HG03342 (cell line): ENCODE data around the gene FAM118B.
A peak's percentile ranks its signal among the peaks of the same experiment; 100 is the strongest.
"Not testable (repeated sequence)": the region's sequence is repeated elsewhere in the genome, so short reads cannot be mapped to it uniquely, and the experiment has no call there.

Source experiments
- ATAC-seq: cut with Tn5 transposase; IDR thresholded peaks from one replicate; pipeline ENCODE4 v1.9.1; 2021; ENCODE audit warnings: mild to moderate bottlenecking, moderate library complexity; ENCODE audit not compliant: unreplicated experiment

FAM118B gene

GRCh38 chr11:126308771-126309170 lies 97.2 kb downstream of the FAM118B start:
- not testable (repeated sequence) for ATAC-seq

DNA sequence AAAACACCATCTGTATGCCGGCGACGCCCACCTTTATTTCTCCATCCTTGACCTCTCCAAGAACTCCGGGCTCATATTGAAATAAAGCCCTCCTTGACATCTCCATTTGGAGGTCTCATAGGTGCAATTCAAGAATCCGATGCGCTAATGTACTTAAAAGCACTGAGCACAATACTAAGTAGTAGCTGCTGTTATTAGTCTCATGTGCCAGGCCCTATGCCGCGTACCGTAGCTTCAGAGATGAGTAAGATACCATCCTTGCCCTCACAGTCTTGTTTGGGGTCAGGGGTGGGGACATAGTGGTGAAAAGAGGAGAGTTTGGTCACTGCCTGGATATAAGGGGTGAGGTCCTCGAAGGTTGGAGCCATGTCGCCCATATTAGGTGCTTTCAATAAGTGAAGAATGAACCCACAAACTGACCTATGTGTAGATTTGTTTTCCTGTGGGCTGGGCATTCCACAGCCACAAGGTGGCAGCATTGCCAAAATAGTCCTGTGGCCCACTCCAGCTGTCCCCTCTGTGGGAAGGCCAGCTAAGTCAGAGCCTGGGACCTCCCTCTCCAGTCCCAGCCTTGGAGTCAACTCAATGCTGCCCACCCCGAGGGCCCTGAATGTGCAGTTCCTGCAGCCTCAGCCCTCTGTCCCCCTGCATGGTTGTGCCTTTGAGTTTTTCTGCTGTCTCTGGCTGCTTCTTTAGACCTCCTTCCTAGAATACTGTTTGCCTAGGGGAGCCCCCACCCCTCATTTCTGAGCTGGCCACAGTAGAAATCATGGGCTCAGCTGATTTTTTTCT lies 98.8 kb downstream of the FAM118B start:
- peak; percentile 42 for ATAC-seq

GRCh38 chr11:126310992-126311310 lies 99.4 kb downstream of the FAM118B start:
- ATAC-seq: no peak

- ATAC-seq: peak; percentile 73
Measured at GRCh38 chr11:126311401-126312291, 100.1 kb downstream of the FAM118B start.
